Iris pigment epithelial cell (primary cell): Measurements from ENCODE around the gene MRPL33.
A peak's percentile ranks its signal among the peaks of the same experiment; 100 is the strongest.

Experiments used
- DNase-seq: peaks from one replicate; pipeline ENCODE4 v3.0.0-alpha.2; 2011; ENCODE audit warnings: low read depth

MRPL33 gene

DNA sequence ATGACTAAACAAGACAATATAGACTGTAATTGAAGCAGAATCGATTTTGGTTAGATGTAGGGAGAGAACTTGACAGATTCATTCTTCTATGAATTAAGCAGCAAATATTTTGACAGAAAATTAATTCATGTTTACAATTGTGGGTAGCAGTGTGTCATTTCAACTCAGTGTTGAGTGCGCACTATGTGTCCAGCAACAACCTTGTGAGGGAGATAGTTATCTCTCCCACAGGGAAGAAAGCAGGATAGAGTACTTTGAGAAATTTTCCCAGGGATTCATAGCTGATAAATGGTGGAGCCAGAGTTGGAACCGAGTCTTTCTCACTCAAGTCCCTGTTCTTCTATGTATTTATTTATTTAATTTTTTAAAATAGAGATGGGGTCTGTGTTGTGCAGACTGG is 5.2 kb downstream of the MRPL33 start:
- no peak for DNase-seq

- DNase-seq: no peak
Measured at GRCh38 chr2:27779417-27780055, 8.0 kb downstream of the MRPL33 start.

- DNase-seq: no peak
Measured at GRCh38 chr2:27781496-27781895, 10.0 kb downstream of the MRPL33 start.

GRCh38 chr2:27782701-27783100 is 11.2 kb downstream of the MRPL33 start:
- no peak for DNase-seq

DNA sequence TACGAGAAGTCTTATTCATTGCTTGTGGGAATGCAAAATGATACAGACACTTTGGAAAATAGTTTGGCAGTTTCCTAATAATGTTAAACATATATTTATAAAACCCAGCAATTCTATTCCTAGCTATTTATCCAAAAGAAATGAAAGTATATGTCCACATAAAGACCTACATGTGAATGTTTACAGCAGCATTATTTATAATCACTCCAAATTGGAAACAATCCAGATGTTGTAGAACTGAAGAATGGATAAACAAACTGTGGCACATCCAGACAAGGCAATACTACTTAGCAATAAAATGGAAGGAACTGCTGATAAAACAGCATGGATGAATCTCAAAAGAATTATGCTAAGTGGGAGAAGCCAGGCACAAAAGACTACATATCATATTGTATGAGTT is 19.3 kb downstream of the MRPL33 start:
- no peak for DNase-seq

DNA sequence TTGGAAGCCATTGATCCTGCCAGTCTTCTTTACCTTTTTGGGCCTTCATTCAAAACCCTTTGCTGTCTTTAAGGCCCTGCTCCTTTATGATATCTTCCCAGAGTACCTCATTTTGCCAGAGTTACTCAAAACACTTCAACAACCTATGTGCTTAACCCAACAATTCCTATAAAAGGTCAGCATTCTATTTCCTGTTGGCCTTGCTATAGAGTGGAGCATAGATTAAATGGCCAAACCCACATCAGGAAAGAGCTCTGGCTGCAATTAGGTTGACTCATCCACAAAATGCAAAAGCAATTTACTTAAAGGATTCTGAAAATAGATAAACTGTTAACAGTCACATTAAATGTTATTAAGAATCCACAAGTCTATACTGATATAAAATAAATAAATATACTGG is 21.2 kb downstream of the MRPL33 start:
- DNase-seq: peak; percentile 70

GRCh38 chr2:27795093-27795834 is 23.7 kb downstream of the MRPL33 start:
- no peak for DNase-seq

DNA sequence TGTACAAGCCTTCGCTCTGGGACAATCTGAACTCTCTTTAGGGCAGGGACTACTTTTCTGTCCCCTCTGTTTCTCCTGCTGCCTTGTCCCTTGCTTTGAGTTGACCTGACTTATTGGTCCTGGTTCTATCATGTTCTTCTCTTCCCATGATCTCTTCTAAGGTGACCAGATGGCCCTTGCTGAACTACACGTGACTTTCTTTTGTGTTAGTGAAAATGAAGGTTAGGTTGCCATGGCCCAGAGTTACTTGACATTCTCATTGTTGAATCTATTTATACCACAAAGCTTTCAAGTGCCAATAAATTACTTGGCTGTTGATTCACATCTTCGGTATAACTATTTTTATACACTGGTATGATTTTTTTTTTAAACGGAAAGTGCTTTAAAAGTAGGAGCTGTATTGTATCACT is 24.4 kb downstream of the MRPL33 start:
- no peak for DNase-seq

DNA sequence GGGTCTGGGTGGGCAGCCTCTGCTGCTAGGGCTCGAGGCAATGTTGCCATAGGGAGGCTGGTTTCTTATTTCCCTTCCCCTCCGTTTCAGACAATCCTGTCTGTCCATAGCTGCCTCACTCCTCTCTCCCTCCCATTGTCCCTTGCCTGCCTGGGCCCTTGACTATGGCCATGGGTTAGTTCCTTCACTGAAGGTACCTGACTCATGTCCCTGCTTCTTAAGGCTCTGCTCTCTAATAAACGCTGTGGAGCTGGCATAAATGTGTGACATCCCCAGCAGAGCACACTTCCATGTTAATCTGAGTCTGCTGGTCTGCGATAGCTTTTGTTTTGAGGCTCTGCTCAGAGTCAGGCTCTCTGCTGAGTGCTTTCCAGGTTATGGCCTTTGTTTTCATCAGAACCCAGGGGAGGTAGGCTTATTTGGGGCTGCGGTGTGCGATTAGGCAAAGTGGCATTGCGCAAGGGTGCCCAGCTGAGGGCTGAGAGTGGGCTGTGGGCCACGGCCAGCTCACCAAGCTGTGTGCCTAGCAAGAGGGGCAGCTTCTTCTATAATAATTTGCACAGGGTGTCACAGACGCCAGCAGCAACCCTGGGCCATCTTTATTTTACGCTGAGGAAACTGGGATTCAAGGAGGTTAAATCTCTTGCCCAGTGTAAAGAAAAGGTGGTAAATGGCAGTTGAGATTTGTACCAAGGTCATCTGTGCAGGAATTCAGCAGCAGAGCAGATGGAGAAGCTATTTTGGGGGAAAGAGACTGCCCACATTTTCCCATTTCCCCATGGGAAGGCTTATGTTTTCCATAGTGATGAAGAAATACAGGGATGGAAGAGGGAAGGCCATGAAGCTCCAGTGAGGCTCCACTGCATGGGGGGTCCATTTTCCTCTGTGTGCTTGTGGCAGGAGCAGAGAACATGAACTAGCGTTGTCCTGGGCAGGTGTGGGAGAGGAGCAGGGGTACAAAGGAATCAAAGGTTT is 25.6 kb downstream of the MRPL33 start:
- no peak for DNase-seq

DNA sequence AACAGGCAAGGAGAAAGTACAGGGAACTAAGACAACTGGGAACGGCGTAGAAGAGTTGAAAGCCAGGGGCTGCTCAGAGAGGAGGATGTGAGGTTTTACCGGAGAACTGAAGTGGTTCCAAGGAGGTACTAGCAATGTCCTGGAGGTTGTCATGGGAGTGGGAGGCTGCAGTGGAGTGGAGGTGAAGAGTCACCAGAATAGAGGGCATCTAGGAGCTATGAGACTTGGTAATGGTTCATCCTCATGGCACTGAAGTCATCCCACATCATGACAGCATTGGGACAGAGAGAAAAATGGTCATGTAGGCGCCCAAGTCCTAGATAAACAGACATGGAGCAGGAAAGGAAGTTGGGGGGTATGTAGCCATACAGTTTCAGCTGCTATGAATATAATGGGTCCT is 26.3 kb downstream of the MRPL33 start:
- no peak for DNase-seq

DNA sequence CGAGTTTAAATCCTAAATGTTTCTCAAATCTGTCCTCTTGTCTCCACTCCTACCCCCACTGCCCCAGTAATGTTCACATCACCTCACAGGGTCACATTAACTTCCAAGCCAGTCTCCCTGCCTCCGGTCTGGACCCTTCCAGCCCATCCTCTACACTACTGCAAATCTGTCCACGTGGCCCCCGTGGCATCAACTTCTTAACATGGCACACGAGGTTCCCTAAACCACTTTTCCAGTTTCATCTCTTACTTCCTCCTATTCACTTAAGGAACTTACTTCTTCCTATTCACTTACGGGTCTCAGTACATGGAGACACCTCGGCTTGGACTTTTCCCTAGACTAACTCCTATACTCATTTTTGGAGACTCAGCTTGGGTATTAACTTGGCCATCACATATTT is 27.0 kb downstream of the MRPL33 start:
- no peak for DNase-seq

- peak; percentile 100 for DNase-seq
Measured at GRCh38 chr2:27798948-27799645, 27.6 kb downstream of the MRPL33 start.

DNA sequence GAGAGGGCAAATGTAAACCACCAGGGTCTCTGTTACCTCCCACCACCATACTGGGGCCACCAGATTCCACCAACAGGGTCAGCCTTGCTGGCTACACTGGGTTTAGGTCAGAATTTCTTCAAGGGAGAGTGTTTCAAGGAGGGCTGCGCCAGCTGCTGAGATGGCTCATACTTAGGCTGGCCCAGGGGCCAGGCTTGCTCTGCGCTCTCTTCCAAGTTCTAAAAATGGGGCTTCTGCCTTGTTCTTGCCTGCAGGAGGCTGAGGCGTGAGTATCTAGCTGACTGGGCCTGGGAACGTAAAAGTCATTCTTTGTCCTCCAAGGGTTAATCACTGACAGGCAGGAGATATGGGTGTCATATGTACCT is 28.1 kb downstream of the MRPL33 start:
- no peak for DNase-seq

DNA sequence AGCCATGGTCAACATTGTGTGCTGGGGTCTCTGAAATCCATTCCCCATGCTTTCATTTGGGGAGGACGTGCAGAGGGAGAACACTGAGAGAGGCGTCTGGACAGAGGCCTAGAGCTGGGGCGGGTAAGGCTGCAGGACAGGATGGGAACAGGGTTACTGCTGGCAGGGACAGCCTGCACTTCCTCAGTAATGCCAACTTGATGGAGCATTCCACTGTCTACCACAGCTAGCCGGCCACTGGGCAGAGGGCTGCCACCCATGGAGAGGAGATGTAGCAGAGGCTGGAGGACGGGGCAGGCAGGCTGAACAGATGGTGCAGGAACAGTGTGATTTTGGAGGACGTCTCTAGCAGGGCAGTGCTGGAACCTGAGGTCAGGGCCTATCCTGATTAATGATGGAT is 29.3 kb downstream of the MRPL33 start:
- DNase-seq: no peak

GRCh38 chr2:27802547-27802946 is 31.0 kb downstream of the MRPL33 start:
- DNase-seq: no peak

DNA sequence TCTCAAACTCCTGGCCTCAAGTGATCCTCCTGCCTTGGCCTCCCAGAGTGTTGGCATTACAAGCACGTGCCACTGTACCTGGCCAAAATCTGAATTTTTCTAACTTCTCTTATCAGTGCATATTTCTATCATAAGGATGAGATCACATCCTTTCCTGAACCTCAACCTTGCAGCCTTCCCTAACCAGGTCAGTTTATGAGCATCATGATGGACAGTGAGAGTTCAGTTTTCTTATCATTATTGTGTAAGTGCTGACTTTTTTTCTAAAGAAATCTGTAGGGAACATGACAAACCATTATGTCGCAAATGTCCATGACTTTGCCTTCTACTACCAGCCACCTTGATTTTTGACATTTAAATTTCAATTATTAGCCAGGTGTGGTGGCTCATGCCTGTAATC is 31.5 kb downstream of the MRPL33 start:
- DNase-seq: no peak

DNA sequence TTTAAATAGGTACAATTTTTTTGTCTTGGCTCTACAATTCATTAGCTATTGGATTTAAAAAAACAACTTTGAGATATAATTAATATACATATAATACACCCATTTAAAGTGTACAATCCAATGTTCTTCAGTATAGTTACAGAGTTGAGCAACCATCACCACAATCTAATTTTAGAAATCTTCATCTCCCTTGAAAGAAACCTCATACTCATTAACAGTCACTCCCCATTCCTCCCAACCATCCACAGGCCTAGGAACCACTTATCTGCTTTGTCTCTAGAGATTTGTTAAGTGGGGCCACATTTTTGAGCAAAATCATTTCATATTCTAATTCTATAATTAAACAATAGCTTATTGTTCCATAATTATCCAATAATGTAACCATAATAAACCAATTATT is 32.6 kb downstream of the MRPL33 start:
- DNase-seq: peak; percentile 58

DNA sequence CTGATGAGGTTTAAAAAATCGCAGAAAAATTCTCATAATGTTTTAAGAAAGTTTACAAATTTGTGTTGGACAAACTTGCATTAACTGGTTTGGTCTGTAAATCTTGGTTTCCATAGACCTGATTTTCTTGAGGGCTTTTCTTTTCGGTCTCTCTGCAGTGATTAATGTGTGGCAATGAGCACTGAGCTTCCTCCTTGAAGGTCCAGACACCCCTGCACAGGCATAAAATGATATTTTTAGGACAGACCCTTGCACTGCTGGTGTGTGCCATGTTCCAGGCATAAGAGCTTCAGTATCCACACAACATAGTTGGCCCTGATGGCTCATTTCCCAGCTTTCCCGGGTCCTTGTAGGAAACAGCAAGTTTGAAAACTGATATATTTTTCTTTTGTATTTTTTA is 33.7 kb downstream of the MRPL33 start:
- DNase-seq: no peak

GRCh38 chr2:27806311-27807059 is 35.0 kb downstream of the MRPL33 start:
- no peak for DNase-seq

GRCh38 chr2:27807476-27807875 is 36.0 kb downstream of the MRPL33 start:
- DNase-seq: peak; percentile 46

DNA sequence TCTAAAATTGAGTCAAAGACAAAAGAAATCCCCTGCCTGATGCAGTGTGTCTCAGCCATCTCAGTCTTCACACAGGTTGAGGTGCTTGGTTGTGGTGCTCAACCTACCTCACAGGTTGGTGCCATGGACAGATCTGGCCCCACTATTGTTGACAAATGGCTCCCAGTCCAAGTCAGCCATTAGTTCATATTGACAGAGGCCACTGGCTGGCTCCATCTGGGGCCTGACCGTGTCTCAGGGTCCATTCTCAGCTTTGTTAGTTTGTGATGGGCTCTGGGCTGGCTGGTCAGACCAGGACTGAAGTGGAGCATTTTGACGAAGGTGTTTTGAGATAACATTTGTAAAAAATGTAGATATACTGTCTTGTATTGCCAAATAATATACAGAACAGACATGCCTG is 36.9 kb downstream of the MRPL33 start:
- DNase-seq: no peak
